ENCODE measurements around the gene FBN2. TPM values are rescaled to one million over a fixed set of nuclear protein-coding genes. Genes with fewer than 3 reads are reported as not detected.

FBN2 gene
- 23.8 TPM for total RNA-seq
- long read RNA-seq, partial matches to known transcripts: 6 of 6 reads
- long read RNA-seq, other reads (novel, unspliced or antisense): 0 of 6 reads

DNA sequence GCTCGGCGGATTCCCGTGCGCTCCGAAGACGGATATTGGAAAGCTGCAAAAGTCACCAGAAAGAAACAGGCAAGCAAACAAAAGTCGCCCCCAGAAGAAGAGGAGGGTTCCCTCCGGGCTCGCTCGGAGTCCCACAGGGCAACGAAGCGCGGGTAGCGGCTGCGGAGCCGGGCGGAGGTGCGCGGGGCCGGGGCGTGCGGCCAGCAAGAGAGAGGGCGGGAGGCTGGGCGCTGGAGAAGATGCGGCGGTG lies at the start of gene FBN2:
FBN2 (minus strand) TSS at position 246 of the 250 bp plus-strand sequence. CDS start 642 bp downstream, outside the sequence.
- intact Hi-C loops (cut with DNase I): loop anchor here (10.0 kb wide), 1 partner anchor 137 kb away; no protein-coding TSS in a partner anchor
- DNase-seq (ENCODE audit: missing footprints): no peak
- ATAC-seq: no peak

DNA sequence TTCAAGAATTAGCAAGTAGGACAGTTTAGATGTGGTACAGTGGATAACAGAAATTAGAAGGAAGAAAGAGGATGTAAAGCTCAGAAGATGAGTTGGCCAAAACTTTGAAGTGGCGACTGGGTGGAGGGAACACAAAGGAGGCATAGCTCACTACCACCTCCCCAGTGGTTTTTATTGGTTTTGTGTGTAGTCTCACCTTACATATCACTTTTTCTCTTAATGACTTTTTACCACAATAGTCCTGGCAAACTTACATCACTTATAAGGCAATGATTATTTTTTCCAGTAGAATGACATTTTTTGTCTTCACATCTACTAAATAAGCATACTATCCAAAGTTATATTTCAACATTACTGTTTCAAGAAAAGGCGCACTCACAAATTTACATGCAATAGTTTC lies 49.2 kb upstream of the FBN2 start:
- no peak for ATAC-seq
- no peak for DNase-seq (ENCODE audit: missing footprints)
- intact Hi-C loops (cut with DNase I): no loop called here

DNA sequence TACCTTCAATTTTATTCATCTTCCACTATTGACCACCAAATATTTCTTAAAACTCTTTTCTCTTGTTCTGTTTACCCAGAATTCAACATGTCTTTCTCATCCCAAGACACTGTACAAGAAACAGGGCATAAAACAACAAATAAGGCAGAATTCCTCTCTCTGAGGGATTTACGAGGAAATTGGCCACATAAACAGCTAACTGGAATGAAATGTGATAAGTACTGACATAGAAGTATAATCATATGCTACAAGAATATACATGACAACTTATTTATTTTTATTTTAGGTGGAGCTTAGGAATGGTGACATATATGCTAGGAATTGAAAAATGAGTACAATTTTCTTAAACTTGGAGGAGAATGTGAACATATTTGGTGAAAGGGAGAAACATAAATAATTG lies 48.8 kb upstream of the FBN2 start:
- intact Hi-C loops (cut with DNase I): no loop called here
- ATAC-seq: no peak
- DNase-seq (ENCODE audit: missing footprints): no peak

DNA sequence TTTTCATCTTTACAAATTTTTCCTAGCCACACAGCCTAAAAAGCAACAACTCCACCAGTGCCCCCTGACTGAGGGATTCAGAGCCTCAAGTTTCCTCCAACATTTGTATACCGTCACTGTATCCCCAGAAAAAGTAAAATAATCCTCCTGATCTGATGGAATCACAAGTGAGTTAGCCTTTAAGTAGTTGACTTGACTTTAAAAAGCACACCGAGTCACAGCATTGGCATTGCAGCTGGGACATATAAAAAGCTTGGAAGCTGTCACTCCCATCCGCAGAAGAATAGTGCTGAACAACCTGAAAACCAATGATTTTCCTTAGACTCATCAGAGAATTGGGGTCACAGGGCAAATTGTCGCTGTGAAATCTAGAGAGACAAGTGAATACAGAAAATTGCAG lies 41.6 kb upstream of the FBN2 start:
- DNase-seq (ENCODE audit: missing footprints): no peak
- no peak for ATAC-seq
- intact Hi-C loops (cut with DNase I): no loop called here

DNA sequence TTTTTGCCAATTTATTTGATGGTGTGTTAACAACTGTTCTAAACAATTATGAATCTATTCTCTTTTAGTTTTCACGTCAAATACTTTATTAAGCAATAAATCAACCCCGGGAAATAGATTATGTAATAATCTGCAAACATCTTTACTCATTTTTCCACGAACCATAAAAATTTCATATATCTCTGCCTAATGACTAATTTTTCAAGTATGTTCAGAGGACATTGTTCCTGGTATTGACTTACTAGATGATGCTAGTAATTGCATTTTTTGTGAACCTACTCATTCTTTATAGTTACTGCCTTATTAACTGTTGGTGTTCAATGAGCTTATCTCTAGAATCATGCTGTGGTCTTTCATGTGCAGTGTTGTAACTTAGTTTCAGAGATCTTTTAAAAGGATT lies 41.0 kb upstream of the FBN2 start:
- intact Hi-C loops (cut with DNase I): no loop called here
- DNase-seq (ENCODE audit: missing footprints) (no peak), ATAC-seq (no peak)

DNA sequence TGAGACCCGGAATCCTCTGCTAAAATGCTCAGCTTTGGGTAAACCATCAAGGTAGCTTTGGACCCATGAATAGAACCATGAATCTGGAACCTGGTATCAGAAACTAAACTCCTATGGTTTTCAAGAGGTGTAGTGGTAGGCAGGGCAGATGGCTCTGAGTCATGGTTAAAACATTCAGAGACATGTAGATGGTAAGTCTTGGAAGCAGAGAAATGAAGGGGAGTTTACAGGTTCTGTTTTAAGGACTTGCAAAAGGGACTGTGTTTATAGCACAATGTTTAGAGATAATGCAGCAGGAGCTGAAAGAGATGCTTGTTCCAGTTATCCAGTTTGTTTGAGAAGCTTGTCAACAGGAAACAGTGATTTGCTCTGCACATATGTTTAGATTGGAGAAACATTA lies 36.0 kb upstream of the FBN2 start:
- ATAC-seq: no peak
- intact Hi-C loops (cut with DNase I): no loop called here

DNA sequence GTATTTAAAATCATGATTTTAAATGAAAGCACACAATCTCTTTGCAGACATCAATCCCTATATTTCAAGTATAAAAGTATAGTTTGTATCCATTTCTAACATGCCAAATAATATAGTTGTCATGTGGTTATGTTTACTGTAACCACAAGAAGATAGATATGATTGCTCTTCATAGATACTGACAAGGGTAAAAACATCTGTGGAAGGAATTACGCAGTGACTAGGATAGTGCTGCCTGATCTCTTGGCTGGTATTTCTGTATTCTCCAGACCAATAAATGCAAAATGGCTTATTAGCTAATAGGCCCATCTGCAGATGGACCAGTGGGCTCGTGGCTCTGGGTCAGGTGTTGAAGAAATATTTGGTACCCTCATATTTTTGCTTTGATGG lies 34.9 kb upstream of the FBN2 start:
- intact Hi-C loops (cut with DNase I): no loop called here
- DNase-seq (ENCODE audit: missing footprints): no peak
- no peak for ATAC-seq

More for the DNA sequence above, 36.0 kb upstream of the FBN2 start:
- DNase-seq (ENCODE audit: missing footprints): no peak

DNA sequence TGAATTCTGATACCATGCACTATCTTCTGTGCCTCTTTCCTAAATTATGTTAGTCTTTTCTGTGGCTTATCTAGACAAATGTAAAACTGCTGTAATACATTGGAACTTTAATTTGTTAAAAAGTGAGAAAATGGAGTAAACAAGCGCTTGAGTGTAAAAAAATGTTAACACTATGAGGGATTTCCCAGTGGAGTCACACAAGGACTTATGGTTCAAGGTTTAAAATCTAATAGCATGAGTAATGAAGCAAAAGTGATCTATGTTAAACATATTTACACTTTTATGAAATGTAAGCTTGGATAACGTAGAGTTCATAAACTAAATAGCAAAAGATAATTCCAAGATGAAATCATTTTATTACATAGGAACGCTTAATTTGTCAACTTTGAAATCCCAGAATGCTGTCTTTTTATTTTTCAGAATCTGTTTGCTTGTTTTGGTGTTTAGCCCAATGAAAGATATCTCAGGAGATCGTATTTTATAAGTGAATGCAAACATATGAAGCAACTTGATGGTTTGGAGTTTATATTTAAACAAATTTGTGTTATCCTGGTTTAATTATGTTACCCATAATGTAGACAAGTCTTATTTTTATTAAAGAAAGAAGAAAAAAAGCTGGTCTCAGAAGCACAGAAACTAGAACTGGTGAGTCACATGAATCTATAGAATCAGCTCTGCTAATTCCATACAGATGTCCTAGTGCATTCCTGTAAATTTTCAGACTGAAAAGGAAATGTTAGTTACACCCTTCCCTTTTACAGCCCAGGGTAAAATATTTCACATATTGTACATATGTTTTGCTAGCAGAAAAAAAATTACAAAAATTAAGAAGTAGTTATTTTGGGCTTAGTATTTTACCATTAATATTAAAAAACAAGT lies 34.2 kb upstream of the FBN2 start:
- DNase-seq (ENCODE audit: missing footprints) (no peak), ATAC-seq (no peak)
- intact Hi-C loops (cut with DNase I): no loop called here

DNA sequence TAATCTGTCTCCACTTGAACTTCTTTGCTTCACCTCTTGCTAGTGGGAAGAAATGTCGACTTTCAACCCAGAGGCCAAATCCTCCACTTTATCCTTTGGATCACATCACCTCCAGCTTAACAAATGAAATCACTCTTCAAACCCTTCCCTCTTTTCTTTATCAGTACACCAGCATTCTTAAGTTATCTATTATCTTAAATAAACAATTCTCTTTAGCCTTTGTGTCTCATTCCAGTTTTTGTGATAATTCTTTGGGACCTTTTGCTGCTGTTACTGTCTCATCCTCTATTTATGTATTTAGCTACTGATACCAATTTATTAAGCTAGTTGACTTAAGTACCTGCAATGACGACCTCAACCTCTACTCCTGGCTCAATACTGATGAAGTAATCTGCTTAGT lies 28.1 kb upstream of the FBN2 start:
- no peak for ATAC-seq
- DNase-seq (ENCODE audit: missing footprints): no peak
- intact Hi-C loops (cut with DNase I): no loop called here

DNA sequence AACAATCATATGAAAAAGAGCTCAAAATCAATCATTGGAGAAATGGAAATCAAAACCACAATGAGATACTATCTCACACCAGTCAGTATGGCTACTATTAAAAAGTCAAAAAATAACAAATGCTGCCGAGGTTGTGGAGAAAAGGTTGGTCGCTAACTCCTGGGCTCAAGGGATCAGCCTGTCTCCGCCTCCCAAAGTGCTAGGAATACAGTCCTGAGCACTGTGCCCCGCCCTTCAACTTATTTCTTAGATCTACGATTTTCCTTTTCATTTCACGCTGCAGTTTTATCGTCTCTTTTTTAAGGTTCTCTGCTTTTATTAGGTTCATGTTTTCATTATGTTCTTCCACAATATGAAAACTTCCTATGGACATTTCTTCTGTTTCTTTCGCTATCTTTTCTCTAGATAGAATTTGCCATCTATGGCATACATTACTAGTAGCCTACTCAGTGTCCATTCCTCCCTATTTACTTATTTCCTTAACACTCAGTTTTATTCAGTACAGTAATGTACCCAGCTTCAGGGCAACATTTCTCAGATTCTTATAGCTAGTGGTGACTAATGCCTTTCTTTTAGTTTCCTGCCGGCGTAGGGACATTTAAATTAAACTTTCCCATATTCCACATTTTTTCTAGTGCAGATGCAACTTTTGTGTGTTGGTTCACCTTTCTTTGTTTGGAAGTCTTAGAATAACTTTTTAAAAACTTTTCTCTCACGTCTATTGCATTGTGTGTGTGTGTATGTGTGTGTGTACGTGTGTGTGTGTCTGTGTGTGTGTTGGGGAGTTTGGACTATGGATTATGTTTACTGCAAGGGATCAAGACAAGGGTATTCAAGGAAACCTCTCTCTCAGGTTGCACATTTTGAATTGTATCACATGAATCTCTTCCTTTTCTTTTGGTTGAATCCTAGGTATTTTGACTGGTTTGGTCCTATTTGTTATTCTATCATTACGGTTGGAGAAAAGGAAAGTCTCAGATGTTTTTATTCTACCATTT lies 21.6 kb upstream of the FBN2 start:
- no peak for ATAC-seq
- DNase-seq (ENCODE audit: missing footprints): no peak
- intact Hi-C loops (cut with DNase I): no loop called here

DNA sequence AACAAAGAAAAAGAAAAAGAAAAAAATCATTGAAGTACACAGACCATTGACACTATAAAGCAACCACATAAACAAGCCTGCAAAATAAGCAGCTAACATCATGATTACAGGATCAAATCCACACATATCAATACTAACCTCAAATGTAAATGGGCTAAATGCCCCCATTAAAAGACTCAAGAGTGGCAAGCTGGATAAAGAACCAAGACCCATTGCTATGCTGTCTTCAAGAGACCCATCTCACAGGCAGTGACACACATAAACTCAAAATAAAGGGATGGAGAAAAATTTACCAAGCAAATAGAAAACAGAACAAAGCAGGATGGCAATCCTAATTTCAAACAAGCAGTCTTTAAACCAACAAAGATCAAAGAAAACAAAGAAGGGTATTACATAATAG lies 15.7 kb upstream of the FBN2 start:
- DNase-seq (ENCODE audit: missing footprints) (no peak), ATAC-seq (no peak)
- intact Hi-C loops (cut with DNase I): no loop called here

DNA sequence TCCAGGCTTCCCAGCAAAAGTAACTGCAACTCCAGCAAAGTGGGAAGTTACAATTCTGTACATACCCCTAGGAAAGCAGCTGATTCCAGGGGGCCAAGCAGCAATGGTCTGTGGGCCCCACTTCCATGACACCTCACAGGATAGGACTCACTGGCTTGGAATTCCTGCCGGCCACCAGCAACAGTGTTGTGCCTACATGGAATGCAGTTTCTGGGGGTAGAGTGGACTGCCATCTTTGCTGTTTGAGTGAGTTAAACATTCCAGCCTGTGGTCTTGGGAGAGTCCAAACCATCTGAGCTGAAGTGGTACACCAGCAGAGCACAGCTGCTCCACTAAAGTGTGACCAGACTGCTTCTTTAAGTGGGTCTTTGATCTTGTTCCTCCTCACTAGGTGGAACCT lies 13.4 kb upstream of the FBN2 start:
- intact Hi-C loops (cut with DNase I): no loop called here
- no peak for ATAC-seq
- DNase-seq (ENCODE audit: missing footprints): no peak

DNA sequence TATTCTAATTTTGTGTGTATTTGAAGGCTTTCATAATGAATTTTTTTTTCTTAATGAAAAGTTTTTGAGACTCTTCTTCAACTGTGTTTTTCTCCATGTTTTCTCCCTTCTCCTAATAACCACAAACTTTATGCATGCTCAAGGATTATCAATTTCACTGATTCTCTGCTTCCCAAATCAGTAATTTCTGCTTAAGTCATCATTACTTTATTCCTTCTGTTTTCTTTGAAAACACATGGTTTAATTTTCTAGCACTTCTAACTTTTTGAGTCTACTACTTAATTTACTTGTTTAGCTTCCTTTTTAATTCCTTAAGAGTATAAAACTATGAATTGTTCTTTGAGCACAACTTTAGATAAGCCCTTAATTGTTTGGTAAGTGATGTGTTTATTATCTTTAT lies 11.5 kb upstream of the FBN2 start:
- intact Hi-C loops (cut with DNase I): no loop called here
- ATAC-seq: no peak
- no peak for DNase-seq (ENCODE audit: missing footprints)

DNA sequence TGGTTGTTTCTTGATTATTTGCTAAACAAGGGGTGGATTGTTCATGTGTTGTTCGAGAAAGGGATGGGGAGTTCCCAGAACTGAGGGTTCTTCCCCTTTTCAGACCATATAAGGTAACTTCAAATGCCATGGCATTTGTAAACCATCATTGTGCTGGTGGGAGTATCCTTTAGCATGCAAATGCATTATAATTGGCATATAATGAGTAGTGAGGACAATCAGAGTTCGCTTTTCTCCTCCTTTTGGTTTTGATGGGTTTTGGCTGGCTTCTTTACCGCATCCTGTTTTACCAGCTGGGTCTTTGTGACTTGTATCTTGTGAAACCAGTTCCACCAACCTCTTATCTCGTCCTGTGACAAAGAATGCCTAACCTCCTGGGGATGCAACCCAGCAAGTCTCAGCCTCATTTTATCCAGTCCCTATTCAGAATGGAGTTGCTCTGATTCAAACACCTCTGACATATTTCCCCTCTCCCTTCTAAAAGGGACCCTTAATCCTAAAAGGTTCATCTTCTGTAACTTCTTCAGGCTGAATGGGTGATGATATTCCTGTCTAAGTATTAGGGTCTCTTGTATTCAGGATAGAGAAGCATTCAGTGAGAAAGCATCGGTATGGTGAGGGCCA lies 8.7 kb upstream of the FBN2 start:
- DNase-seq (ENCODE audit: missing footprints) (no peak), ATAC-seq (no peak)
- intact Hi-C loops (cut with DNase I): no loop called here

DNA sequence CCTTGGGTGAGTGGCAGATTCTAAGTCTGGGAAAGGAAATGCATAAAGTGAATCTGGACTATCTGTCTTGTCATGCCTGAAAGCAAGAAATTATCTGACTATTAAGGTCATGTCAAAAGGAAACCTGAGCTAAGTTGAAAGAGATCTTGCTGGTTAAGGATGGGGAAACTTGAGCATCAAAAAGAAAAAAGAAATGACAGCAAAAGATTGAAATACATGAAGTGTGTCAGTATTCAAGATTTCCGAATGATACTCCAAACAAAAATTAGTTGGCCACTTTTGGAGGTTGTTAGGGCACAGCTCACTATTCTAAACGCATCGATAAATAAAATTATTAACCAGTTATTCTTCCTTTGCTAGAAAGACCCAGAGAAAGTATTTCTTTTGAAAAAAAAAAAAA lies 3.3 kb upstream of the FBN2 start:
- DNase-seq (ENCODE audit: missing footprints): no peak
- intact Hi-C loops (cut with DNase I): no loop called here
- ATAC-seq: no peak

DNA sequence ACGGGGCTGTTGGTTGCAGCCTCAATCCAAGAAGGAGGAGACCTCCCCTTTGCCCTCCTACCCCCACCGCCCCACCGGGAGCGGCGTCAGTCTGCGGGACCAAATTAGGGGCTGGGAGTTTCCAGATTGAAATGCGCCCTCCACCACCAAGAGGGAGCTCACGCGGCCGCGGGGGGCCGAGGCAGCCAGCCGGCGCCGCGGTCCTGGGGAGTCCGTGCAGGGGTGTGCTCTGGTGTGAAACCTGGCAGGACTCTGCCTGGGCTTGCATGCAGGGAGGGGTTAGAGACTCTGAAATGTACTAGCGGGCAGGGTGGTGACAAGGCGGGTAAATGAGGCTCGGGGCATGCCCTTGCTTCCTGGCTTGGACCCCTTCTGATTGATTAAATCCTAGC lies 989 bp upstream of the FBN2 start:
- DNase-seq (ENCODE audit: missing footprints) (no peak), ATAC-seq (peak; percentile 40)
- intact Hi-C loops (cut with DNase I): loop anchor here (10.0 kb wide), 1 partner anchor 136 kb away; no protein-coding TSS in a partner anchor

DNA sequence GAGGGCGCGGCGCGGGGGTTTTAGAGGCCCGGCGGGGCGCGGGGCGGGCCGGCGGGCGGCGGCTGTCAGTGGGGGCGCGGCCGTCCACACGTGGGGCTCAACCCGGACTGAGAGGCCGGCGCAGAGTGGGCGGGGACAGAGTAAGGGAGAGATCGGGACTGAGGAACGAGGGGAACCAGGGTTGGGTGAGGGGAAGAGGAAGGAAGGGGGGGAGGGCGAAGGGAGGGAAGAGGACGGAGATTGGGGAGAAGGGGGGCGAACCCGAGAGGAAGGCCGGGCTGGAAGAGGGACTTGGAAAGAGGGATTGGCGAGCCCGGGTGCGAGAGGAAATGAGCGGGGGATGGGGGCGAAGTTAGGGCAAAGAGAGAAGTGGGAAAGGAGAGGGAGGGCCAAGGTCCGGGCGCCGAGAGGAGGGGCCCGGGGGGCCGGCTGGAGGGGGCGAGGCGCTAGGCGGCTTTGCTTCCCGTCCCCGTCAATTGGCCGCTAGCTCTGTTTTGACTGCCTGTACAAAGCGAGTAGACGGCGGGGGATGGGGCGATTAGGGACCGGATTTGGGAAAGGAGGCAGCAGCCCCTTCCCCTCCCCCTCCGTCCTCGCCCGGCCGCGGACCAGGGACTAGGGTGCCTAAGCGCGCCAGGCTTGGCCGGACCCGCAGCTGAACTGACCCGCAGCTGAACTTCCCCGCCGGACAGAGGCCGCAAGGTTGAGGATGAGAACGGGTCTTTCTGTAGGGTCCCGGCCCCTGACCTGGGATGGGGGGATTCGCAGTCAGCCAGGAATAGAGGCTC lies 399 bp upstream of the FBN2 start:
- DNase-seq (ENCODE audit: missing footprints) (peak; percentile 89), ATAC-seq (peak; percentile 90)
- intact Hi-C loops (cut with DNase I): loop anchor here (10.0 kb wide), 1 partner anchor 136 kb away; no protein-coding TSS in a partner anchor

DNA sequence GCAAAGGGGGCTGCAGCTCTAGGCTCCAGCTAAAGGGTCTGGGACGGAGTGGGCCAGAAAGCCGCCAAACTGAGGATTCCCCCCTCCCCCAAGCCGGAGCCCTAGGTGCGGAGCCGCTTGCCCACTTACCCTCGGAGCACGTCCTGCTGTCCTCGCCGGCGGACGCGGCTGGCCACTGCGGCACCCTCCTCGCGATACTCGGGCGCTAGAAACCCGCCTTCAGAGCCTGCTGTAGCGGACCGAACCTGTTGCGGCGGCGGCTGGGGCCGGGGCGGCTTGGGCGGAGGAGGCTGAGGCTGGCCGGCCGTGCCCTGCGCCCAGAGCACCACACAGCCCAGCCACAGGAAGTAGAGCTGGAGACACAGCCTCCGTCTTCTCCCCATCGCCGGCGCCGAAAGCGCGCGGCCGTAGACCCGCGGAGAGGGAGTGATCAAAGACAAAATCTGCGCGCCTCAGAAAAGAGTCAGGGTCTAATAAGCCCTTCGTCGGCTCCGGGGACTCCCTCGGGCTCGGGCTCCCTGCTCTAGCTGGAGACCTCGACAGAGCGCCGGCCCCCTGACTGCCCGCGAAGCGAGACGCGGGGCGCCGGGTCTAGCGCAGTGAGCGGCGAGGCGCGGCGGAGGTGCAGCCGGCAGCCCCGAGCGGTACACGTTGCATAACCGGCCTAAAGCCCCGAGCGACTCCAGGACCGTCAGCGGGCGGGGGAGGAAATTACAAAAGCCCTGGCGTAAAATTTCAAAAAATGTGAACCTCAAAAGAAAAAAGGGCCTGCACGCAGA lies 635 bp downstream of the FBN2 start:
- peak; percentile 53 for ATAC-seq
- intact Hi-C loops (cut with DNase I): loop anchor here (10.0 kb wide), 1 partner anchor 137 kb away; no protein-coding TSS in a partner anchor
- peak; percentile 70 for DNase-seq (ENCODE audit: missing footprints)

All from Right ventricle myocardium inferior (tissue), 1 donor.